Endometrial microvascular endothelial cells (primary cell): ENCODE measurements around the gene AGT. TPM values are rescaled to one million over a fixed set of nuclear protein-coding genes. Genes with fewer than 3 reads are reported as not detected.

Experiments used
- in situ Hi-C: cut with HindIII; loops from 2 replicates; pipeline ENCODE4 v1.10.0; 2017; ENCODE audit warnings: low sequenced_read_pairs, low pct_unique_long_range_greater_than_20kb; ENCODE audit errors: inconsistent ontology term
- total RNA-seq: library from RNA; depleted of rRNA; stranded (reverse); fragments of >200 nt; gene quantifications from one replicate; pipeline ENCODE4 v1.2.3, GENCODE V29; 2015; ENCODE audit errors: inconsistent ontology term

The AGT gene
- total RNA-seq = not detected

- in situ Hi-C loops = no loop called here
These were observed at the start of gene AGT for GRCh38 chr1:230713915-230714764. Gene AGT (minus strand): TSS chr1:230714122. CDS start chr1:230710823, 3,299 bp downstream.

- in situ Hi-C loops = no loop called here
These were observed 47.7 kb upstream of the AGT start for GRCh38 chr1:230761443-230762167.

- in situ Hi-C loops = no loop called here
These were observed 46.5 kb upstream of the AGT start for GRCh38 chr1:230760360-230760827.

GRCh38 chr1:230759369-230760065 lies 45.6 kb upstream of the AGT start:
- in situ Hi-C loops = no loop called here

GRCh38 chr1:230758709-230759368 lies 44.9 kb upstream of the AGT start:
- in situ Hi-C loops = no loop called here

GRCh38 chr1:230757856-230758708 lies 44.2 kb upstream of the AGT start:
- in situ Hi-C loops = no loop called here

GRCh38 chr1:230754796-230755195 lies 40.9 kb upstream of the AGT start:
- in situ Hi-C loops = no loop called here

- in situ Hi-C loops = no loop called here
These were observed 39.8 kb upstream of the AGT start for GRCh38 chr1:230753586-230754251.

- in situ Hi-C loops = no loop called here
These were observed 39.3 kb upstream of the AGT start for GRCh38 chr1:230753191-230753585.

- in situ Hi-C loops = no loop called here
These were observed 38.5 kb upstream of the AGT start for GRCh38 chr1:230752407-230752806.

- in situ Hi-C loops = no loop called here
These were observed 37.2 kb upstream of the AGT start for GRCh38 chr1:230750986-230751625.

- in situ Hi-C loops = no loop called here
These were observed 36.7 kb upstream of the AGT start for GRCh38 chr1:230750576-230750975.

- in situ Hi-C loops = no loop called here
These were observed 35.7 kb upstream of the AGT start for GRCh38 chr1:230749635-230750034.

GRCh38 chr1:230749150-230749549 lies 35.2 kb upstream of the AGT start:
- in situ Hi-C loops = no loop called here

- in situ Hi-C loops = no loop called here
These were observed 34.2 kb upstream of the AGT start for GRCh38 chr1:230747890-230748800.

GRCh38 chr1:230747127-230747730 lies 33.3 kb upstream of the AGT start, which contains the start of gene CAPN9:
Gene CAPN9 (plus strand): TSS chr1:230747388. CDS start chr1:230747497, 109 bp downstream.
- in situ Hi-C loops = no loop called here
